HL-60 (cell line): Measurements from ENCODE around the gene PHF19.

Experiments
- DNase-seq, 2 experiments: peaks; one replicate each; pipeline ENCODE4 v3.0.0-alpha.2; 2010 to 2020; ENCODE audit warnings: low read depth in 1 of 2, low spot score in 1 of 2
- H3K27ac ChIP-seq: fragments of 250-450 bp; sonication (Bioruptor Pico); replicated peaks from 2 replicates; pipeline ENCODE4 v1.5.1; 2020; ENCODE audit warnings: mild to moderate bottlenecking, moderate library complexity
- H3K27me3 ChIP-seq: fragments of 250-450 bp; sonication (Bioruptor Pico); 2 replicates; pipeline ENCODE4 v1.5.1; 2021; ENCODE audit warnings: mild to moderate bottlenecking, moderate library complexity; ENCODE audit not compliant: insufficient read depth, poor library complexity, severe bottlenecking
- H3K4me3 ChIP-seq: replicated peaks from 2 replicates; pipeline ENCODE4 v1.5.1; 2011; ENCODE audit warnings: mild to moderate bottlenecking, control low read depth, low read length; ENCODE audit not compliant: insufficient read depth
- CTCF ChIP-seq: IDR thresholded peaks from one replicate; pipeline ENCODE4 v1.5.1; 2011; ENCODE audit warnings: low read length, control low read depth, inconsistent platforms; ENCODE audit not compliant: insufficient read depth
- GABPA ChIP-seq: IDR thresholded peaks from 2 replicates; pipeline ENCODE4 v1.6.1; 2012; ENCODE audit warnings: low read depth
- POLR2AphosphoS5 ChIP-seq: IDR thresholded peaks from 2 replicates; pipeline ENCODE4 v1.6.1; 2012; ENCODE audit warnings: low read depth
- REST ChIP-seq: IDR thresholded peaks from 2 replicates; pipeline ENCODE4 v1.6.1; 2012; ENCODE audit warnings: low read depth; ENCODE audit not compliant: insufficient replicate concordance
- SPI1 ChIP-seq: IDR thresholded peaks from 2 replicates; pipeline ENCODE4 v1.6.1; 2012; ENCODE audit warnings: low read depth, mild to moderate bottlenecking, borderline replicate concordance

PHF19 gene

GRCh38 chr9:120924698-120925534, 47.9 kb upstream of the PHF19 start:
- H3K27ac ChIP-seq: no peak overlapping the region
- no peak for DNase-seq
- H3K27me3 ChIP-seq: no peaks in the 10 kb centered on the region
- H3K4me3 ChIP-seq: no peak overlapping the region
- no peak for TF ChIP-seq SPI1
- TF ChIP-seq POLR2AphosphoS5: no peak
- no peak for TF ChIP-seq GABPA
- no peak for TF ChIP-seq REST
- no peak for TF ChIP-seq CTCF

GRCh38 chr9:120923620-120924328, 46.8 kb upstream of the PHF19 start:
- Histone ChIP-seq H3K27ac (no peak overlapping the region), H3K27me3 (no peaks in the 10 kb centered on the region), H3K4me3 (no peak overlapping the region)
- TF ChIP-seq POLR2AphosphoS5 (no peak), CTCF (no peak), SPI1 (no peak), REST (no peak), GABPA (no peak)
- DNase-seq: no peak

GRCh38 chr9:120922404-120923195, 45.6 kb upstream of the PHF19 start:
- TF ChIP-seq POLR2AphosphoS5: no peak
- no peak for TF ChIP-seq GABPA
- TF ChIP-seq REST: no peak
- no peak for TF ChIP-seq CTCF
- no peak for TF ChIP-seq SPI1

More at GRCh38 chr9:120922404-120923195, 45.6 kb upstream of the PHF19 start:
- Histone ChIP-seq H3K4me3 (no peak overlapping the region), H3K27ac (no peak overlapping the region), H3K27me3 (no peaks in the 10 kb centered on the region)
- DNase-seq: no peak
